ENCODE data around the gene TRIM62.
A peak's percentile ranks its signal among the peaks of the same experiment; 100 is the strongest.

TRIM62 gene

GRCh38 chr1:33098371-33098770 is 83.5 kb downstream of the TRIM62 start:
- DNase-seq (ENCODE audit: low spot score): no peak

GRCh38 chr1:33097762-33098161 is 84.1 kb downstream of the TRIM62 start:
- peak; percentile 1 for DNase-seq (ENCODE audit: low spot score)

- peak; percentile 2 for DNase-seq (ENCODE audit: low spot score)
Measured at GRCh38 chr1:33097137-33097611, 84.7 kb downstream of the TRIM62 start.

GRCh38 chr1:33096363-33097005 is 85.4 kb downstream of the TRIM62 start:
- DNase-seq (ENCODE audit: low spot score): peak; percentile 0

Measured in iPS-NIHi11 (cell line).